CD4-positive, alpha-beta T cell treated with Interleukin-6 at 100 ng/mL for 8 hours (primary cell): ENCODE measurements around the gene IGSF6.
"Not testable (repeated sequence)": the region's sequence is repeated elsewhere in the genome, so short reads cannot be mapped to it uniquely, and the experiment has no call there.

Experiments
- DNase-seq: peaks from one replicate; pipeline ENCODE4 v3.0.0-alpha.2; 2020; ENCODE audit warnings: mixed read lengths, low spot score

The IGSF6 gene

GRCh38 chr16:21653571-21653970 lies 1.2 kb upstream of the IGSF6 start:
- no peak for DNase-seq

GRCh38 chr16:21651515-21651914 lies 893 bp downstream of the IGSF6 start:
- no peak for DNase-seq

GRCh38 chr16:21650521-21650920 lies 1.9 kb downstream of the IGSF6 start:
- no peak for DNase-seq

- DNase-seq = not testable (repeated sequence)
These were observed 2.5 kb downstream of the IGSF6 start for GRCh38 chr16:21649826-21650406.

- no peak for DNase-seq
These were observed 4.7 kb downstream of the IGSF6 start for GRCh38 chr16:21647562-21648164.

GRCh38 chr16:21646721-21647561 lies 5.5 kb downstream of the IGSF6 start:
- DNase-seq = peak; percentile 81

- no peak for DNase-seq
These were observed 6.3 kb downstream of the IGSF6 start for GRCh38 chr16:21646091-21646490.

- peak; percentile 48 for DNase-seq
These were observed 7.1 kb downstream of the IGSF6 start for GRCh38 chr16:21645261-21645721.

- DNase-seq = no peak
These were observed 7.7 kb downstream of the IGSF6 start for GRCh38 chr16:21644674-21645073.

- DNase-seq = no peak
These were observed 8.6 kb downstream of the IGSF6 start for GRCh38 chr16:21643785-21644184.

- no peak for DNase-seq
These were observed 9.5 kb downstream of the IGSF6 start for GRCh38 chr16:21642861-21643260.

GRCh38 chr16:21641916-21642315 lies 10.5 kb downstream of the IGSF6 start:
- DNase-seq = no peak

GRCh38 chr16:21639493-21639892 lies 12.9 kb downstream of the IGSF6 start:
- no peak for DNase-seq

- DNase-seq = peak; percentile 36
These were observed 13.8 kb downstream of the IGSF6 start for GRCh38 chr16:21638573-21638975.

- no peak for DNase-seq
These were observed 15.1 kb downstream of the IGSF6 start for GRCh38 chr16:21637032-21637968.

GRCh38 chr16:21635694-21636093 lies 16.7 kb downstream of the IGSF6 start:
- not testable (repeated sequence) for DNase-seq

- DNase-seq = no peak
These were observed 18.2 kb downstream of the IGSF6 start for GRCh38 chr16:21634216-21634615.

GRCh38 chr16:21631951-21632575 lies 20.3 kb downstream of the IGSF6 start:
- not testable (repeated sequence) for DNase-seq

- not testable (repeated sequence) for DNase-seq
These were observed 21.0 kb downstream of the IGSF6 start for GRCh38 chr16:21631376-21631775.

GRCh38 chr16:21630866-21631265 lies 21.5 kb downstream of the IGSF6 start:
- not testable (repeated sequence) for DNase-seq
